GM13976 (cell line): Measurements from ENCODE around the gene TMCC2.
A peak's percentile ranks its signal among the peaks of the same experiment; 100 is the strongest.

Source experiments
- DNase-seq: peaks from one replicate; pipeline ENCODE4 v3.0.0; 2012; ENCODE audit warnings: low spot score
- in situ Hi-C: fragments of 300-500 bp; cut with MboI; formaldehyde crosslinking; loops from one replicate; pipeline ENCODE4 v1.12.0; 2022; ENCODE audit warnings: low sequenced_read_pairs, mixed read lengths, inconsistent platforms; ENCODE audit not compliant: unreplicated experiment
- TF ChIP-seq, protein P1 (sequence below): IDR thresholded peaks from 2 replicates; pipeline ENCODE4 v1.5.1; 2012; ENCODE audit warnings: borderline replicate concordance, mild to moderate bottlenecking; ENCODE audit not compliant: insufficient read depth; ENCODE audit errors: extremely low read depth, missing control alignments, control extremely low read depth

TMCC2 gene

DNA sequence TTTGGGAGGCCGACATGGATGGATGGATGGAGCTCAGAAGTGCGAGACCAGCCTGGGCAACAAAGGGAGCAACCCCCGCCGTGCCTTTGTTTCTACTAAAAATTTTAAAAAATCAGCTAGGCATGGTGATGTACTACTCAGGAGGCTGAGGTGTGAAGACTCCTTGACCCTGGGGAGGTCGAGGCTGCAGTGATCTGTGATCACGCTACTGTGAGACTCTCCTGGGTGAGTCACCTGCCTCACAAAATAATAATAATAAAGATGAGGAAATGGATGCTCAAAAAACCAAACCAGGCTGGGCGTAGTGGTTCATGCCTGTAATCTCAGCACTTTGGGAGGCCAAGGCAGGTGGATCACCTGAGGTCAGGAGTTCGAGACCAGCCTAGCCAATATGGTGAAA, 35.5 kb upstream of the TMCC2 start:
- in situ Hi-C loops = no loop called here
- TF ChIP-seq, protein P1, sequence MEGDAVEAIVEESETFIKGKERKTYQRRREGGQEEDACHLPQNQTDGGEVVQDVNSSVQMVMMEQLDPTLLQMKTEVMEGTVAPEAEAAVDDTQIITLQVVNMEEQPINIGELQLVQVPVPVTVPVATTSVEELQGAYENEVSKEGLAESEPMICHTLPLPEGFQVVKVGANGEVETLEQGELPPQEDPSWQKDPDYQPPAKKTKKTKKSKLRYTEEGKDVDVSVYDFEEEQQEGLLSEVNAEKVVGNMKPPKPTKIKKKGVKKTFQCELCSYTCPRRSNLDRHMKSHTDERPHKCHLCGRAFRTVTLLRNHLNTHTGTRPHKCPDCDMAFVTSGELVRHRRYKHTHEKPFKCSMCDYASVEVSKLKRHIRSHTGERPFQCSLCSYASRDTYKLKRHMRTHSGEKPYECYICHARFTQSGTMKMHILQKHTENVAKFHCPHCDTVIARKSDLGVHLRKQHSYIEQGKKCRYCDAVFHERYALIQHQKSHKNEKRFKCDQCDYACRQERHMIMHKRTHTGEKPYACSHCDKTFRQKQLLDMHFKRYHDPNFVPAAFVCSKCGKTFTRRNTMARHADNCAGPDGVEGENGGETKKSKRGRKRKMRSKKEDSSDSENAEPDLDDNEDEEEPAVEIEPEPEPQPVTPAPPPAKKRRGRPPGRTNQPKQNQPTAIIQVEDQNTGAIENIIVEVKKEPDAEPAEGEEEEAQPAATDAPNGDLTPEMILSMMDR = no peak
- no peak for DNase-seq

DNA sequence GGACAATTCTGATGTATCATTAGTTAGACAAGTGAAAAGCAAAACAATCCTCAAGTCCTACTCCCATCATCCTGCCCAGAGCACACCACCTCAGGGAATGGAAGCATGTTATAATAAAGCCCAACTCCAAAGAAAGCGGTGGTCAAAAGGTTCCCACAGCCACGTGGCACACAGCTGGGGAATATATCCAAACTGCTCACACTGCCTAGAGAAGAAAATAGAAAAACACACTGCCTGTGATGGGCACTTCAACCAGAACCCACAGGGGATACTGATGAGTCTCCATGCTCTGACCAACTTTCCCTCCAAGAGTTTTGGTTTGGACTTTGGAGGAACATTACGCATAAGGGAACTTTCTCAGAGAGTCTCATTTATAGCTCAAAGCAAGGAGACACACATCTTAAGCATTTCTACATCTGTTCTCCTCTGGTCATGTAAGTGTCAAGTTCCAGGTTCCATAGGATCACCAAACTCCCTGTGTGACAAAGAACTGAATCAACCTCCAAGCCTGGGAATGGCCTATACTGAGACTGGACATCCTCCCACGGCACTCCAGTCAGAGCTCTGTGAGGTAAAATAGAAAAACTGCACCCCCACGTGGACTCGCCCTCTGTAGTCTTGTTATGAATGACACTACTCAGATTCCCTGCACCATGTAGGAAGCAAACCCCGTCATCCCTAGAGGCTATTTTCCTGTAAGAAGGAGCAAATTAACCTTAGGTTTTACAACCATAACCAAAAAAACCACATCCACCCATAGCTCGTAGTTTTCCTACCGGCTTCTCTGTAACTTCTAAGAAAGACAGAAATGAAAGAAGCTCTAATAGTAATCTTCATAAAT, 28.4 kb upstream of the TMCC2 start:
- TF ChIP-seq, protein P1 = no peak
- peak; percentile 36 for DNase-seq
- in situ Hi-C loops = no loop called here

DNA sequence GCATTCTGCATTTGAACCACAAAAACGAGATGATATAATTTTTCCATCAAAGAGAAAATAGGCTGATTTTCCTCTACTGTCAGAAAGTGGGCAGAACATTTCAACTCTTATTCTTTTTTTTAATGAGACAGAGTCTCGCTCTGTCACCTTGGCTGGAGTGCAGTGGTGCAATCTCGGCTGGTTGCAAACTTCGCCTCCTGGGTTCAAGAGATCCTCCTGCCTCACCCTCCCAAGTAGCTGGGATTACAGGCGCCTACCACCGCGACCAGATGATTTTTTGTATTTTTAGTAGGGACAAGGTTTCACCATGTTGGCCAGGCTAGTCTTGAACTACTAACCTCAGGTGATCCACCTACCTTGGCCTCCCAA, 27.8 kb upstream of the TMCC2 start:
- DNase-seq = no peak
- in situ Hi-C loops = no loop called here
- TF ChIP-seq, protein P1 = no peak

DNA sequence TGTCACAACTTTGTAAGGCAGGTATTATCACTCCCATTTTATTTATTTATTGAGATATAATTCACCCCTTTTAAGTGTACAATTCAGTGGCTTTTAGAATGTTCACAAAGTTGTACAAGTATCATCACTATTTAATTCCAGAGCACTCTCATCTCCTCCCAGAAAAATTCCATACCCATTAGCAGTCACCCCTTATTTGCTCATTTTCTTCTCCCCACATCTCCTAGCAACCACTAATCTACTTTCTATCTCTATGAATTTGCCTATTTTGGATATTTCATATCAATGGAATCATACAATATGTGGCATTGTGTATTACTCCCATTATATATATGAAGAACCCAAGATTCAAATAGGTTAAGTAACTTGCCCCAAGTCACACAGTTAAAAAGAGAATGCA, 23.2 kb upstream of the TMCC2 start:
- TF ChIP-seq, protein P1 = no peak
- DNase-seq = no peak
- in situ Hi-C loops = no loop called here

DNA sequence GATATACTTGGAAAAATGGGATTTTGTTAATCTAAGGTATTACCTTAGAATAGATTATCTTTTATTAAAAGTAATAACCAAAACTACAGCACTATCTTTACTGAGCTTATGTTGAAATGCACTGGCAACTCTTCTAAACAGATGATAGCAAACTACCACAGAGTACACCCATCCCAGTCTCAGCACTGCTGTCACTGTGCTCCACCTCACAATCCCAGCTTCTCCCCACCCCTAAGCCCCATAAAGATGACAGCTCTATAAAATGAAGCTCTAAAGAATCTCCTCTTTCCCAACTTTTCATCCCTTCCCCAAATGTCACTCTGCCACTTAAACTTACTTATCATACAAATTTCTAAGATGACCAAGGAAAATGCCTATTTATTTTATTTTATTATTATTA, 22.7 kb upstream of the TMCC2 start:
- in situ Hi-C loops = no loop called here
- DNase-seq = no peak
- TF ChIP-seq, protein P1 = no peak

DNA sequence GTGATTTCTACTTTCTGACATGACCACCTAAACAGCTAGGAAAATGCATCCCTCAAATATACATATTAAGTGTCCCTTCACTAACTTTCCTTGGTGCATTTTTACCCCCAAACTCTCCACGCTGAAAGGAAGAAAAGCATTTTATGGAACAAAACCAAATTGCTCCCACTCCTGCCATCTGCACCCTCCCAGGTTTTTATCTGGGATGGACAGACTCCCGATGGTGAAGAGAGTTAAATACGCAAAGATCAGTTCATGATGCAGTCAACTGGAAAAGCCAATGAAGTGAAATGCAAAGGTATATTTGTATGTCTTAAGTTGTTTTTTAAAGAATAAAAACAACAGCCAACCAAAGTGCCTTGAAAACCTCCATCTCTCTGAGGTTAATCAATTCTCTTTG, 18.9 kb upstream of the TMCC2 start:
- in situ Hi-C loops = no loop called here
- TF ChIP-seq, protein P1 = no peak
- no peak for DNase-seq
